Measurements from ENCODE around the gene UBIAD1.
"Not testable (repeated sequence)": the region's sequence is repeated elsewhere in the genome, so short reads cannot be mapped to it uniquely, and the experiment has no call there.

The UBIAD1 gene

GRCh38 chr1:11262171-11263049 is 10.6 kb upstream of the UBIAD1 start, which contains the start of gene MTOR:
MTOR (minus strand) TSS chr1:11262551; CDS start chr1:11259409, 3,142 bp downstream.
- peaks cover 3 to 14% (median 9%) of the 10 kb centered on the region in 4 experiments for H3K4me1 ChIP-seq (ENCODE audit: control extremely low read depth in 1 of 4, control insufficient read depth in 4 of 4, insufficient read depth in 4 of 4, low read length in 3 of 4)
- peaks cover 6 to 19% (median 11%) of the 10 kb centered on the region in 4 experiments for H3K36me3 ChIP-seq (ENCODE audit: control insufficient read depth in 4 of 4, insufficient read depth in 4 of 4, low read length in 3 of 4)
- ChIA-PET POLR2A (interaction anchor here (0.7 to 1.1 kb wide), 2 partner anchors 8 to 11 kb away, joined by 3 to 5 read pairs; partner anchors contain the start of gene UBIAD1), CTCF (interaction anchor here (1.0 to 4.8 kb wide), 3 partner anchors 11 to 21 kb away, joined by 3 to 30 read pairs (median 6); partner anchors contain the start of gene UBIAD1)
- peak within 1 kb of the TSS; percentile 72 to 95 (median 92) for H3K4me3 ChIP-seq (ENCODE audit: control insufficient read depth in 1 of 7, extremely low read depth in 1 of 7, insufficient read depth in 4 of 7, low read depth in 2 of 7, low read length in 6 of 7)
- H3K9me3 ChIP-seq (ENCODE audit: control extremely low read depth in 1 of 5, control insufficient read depth in 4 of 5, insufficient read depth in 2 of 5, low read depth in 1 of 5, low read length in 4 of 5) = no peaks in the 10 kb centered on the region
- H3K27ac ChIP-seq (ENCODE audit: insufficient read depth in 1 of 2, low read depth in 1 of 2, low read length in 2 of 2, poor library complexity in 1 of 2, severe bottlenecking in 2 of 2) = peak within 1 kb of the TSS; percentile 84 to 93
- H3K27me3 ChIP-seq (replicated peaks in 2 of 5; ENCODE audit: control insufficient read depth in 4 of 5, insufficient read depth in 5 of 5, low read length in 4 of 5) = no peaks in the 10 kb centered on the region
- peak; percentile 100 for DNase-seq
- WGBS (ENCODE audit: insufficient coverage) = under 1% methylated on average over 47 of the region's 60 CpGs

GRCh38 chr1:11266268-11267074 is 6.5 kb upstream of the UBIAD1 start:
- 88% methylated on average over 12 of the region's 12 CpGs for WGBS (ENCODE audit: insufficient coverage)
- peaks cover 2 to 12% (median 7%) of the 10 kb centered on the region in 4 experiments for H3K4me1 ChIP-seq (ENCODE audit: control extremely low read depth in 1 of 4, control insufficient read depth in 4 of 4, insufficient read depth in 4 of 4, low read length in 3 of 4)
- no peak overlapping the region for H3K27ac ChIP-seq (ENCODE audit: insufficient read depth in 1 of 2, low read depth in 1 of 2, low read length in 2 of 2, poor library complexity in 1 of 2, severe bottlenecking in 2 of 2)
- ChIA-PET CTCF (interaction anchor here (1.2 kb wide), 1 partner anchor 13 kb away, joined by 5 read pairs; no protein-coding TSS in a partner anchor), POLR2A (no interaction called here)
- no peak for DNase-seq
- H3K4me3 ChIP-seq (ENCODE audit: control insufficient read depth in 1 of 7, extremely low read depth in 1 of 7, insufficient read depth in 4 of 7, low read depth in 2 of 7, low read length in 6 of 7) = no peak overlapping the region
- no peaks in the 10 kb centered on the region for H3K9me3 ChIP-seq (ENCODE audit: control extremely low read depth in 1 of 5, control insufficient read depth in 4 of 5, insufficient read depth in 2 of 5, low read depth in 1 of 5, low read length in 4 of 5)
- H3K36me3 ChIP-seq (ENCODE audit: control insufficient read depth in 4 of 4, insufficient read depth in 4 of 4, low read length in 3 of 4) = no peaks in the 10 kb centered on the region
- no peaks in the 10 kb centered on the region for H3K27me3 ChIP-seq (replicated peaks in 2 of 5; ENCODE audit: control insufficient read depth in 4 of 5, insufficient read depth in 5 of 5, low read length in 4 of 5)

- POLR2A ChIA-PET = interaction anchor here (0.6 kb wide), 1 partner anchor 233 kb away, joined by 3 read pairs; no protein-coding TSS in a partner anchor
- CTCF ChIA-PET = interaction anchor here (1.2 kb wide), 1 partner anchor 14 kb away, joined by 5 read pairs; no protein-coding TSS in a partner anchor
- H3K4me3 ChIP-seq (ENCODE audit: control insufficient read depth in 1 of 7, extremely low read depth in 1 of 7, insufficient read depth in 4 of 7, low read depth in 2 of 7, low read length in 6 of 7); H3K4me1 ChIP-seq (ENCODE audit: control extremely low read depth in 1 of 4, control insufficient read depth in 4 of 4, insufficient read depth in 4 of 4, low read length in 3 of 4); H3K27ac ChIP-seq (ENCODE audit: insufficient read depth in 1 of 2, low read depth in 1 of 2, low read length in 2 of 2, poor library complexity in 1 of 2, severe bottlenecking in 2 of 2); H3K9me3 ChIP-seq (ENCODE audit: control extremely low read depth in 1 of 5, control insufficient read depth in 4 of 5, insufficient read depth in 2 of 5, low read depth in 1 of 5, low read length in 4 of 5); H3K27me3 ChIP-seq (replicated peaks in 2 of 5; ENCODE audit: control insufficient read depth in 4 of 5, insufficient read depth in 5 of 5, low read length in 4 of 5); DNase-seq; H3K36me3 ChIP-seq (ENCODE audit: control insufficient read depth in 4 of 4, insufficient read depth in 4 of 4, low read length in 3 of 4): not testable (repeated sequence)
- WGBS (ENCODE audit: insufficient coverage) = 96% methylated on average over 18 of the region's 19 CpGs
Measured at GRCh38 chr1:11267350-11268337, 5.4 kb upstream of the UBIAD1 start.

- POLR2A ChIA-PET = no interaction called here
- H3K27ac ChIP-seq (ENCODE audit: insufficient read depth in 1 of 2, low read depth in 1 of 2, low read length in 2 of 2, poor library complexity in 1 of 2, severe bottlenecking in 2 of 2) = no peak overlapping the region
- peaks cover 9 to 37% (median 28%) of the 10 kb centered on the region in 4 experiments for H3K4me1 ChIP-seq (ENCODE audit: control extremely low read depth in 1 of 4, control insufficient read depth in 4 of 4, insufficient read depth in 4 of 4, low read length in 3 of 4)
- H3K36me3 ChIP-seq (ENCODE audit: control insufficient read depth in 4 of 4, insufficient read depth in 4 of 4, low read length in 3 of 4) = peaks cover 0 to 8% (median 0%) of the 10 kb centered on the region in 4 experiments
- no peaks in the 10 kb centered on the region for H3K27me3 ChIP-seq (replicated peaks in 2 of 5; ENCODE audit: control insufficient read depth in 4 of 5, insufficient read depth in 5 of 5, low read length in 4 of 5)
- DNase-seq = peak in 2 of 3 donors; percentile 60 to 67
- H3K4me3 ChIP-seq (ENCODE audit: control insufficient read depth in 1 of 7, extremely low read depth in 1 of 7, insufficient read depth in 4 of 7, low read depth in 2 of 7, low read length in 6 of 7) = peak overlapping the region in 5 of 7 experiments; percentile 56 to 79 (median 61)
- no peaks in the 10 kb centered on the region for H3K9me3 ChIP-seq (ENCODE audit: control extremely low read depth in 1 of 5, control insufficient read depth in 4 of 5, insufficient read depth in 2 of 5, low read depth in 1 of 5, low read length in 4 of 5)
- CTCF ChIA-PET = interaction anchor here (1.1 to 1.6 kb wide), 4 partner anchors 10 to 30 kb away, joined by 3 to 6 read pairs (median 3); partner anchors contain the start of gene MTOR
- 17% methylated on average over 9 of the region's 9 CpGs for WGBS (ENCODE audit: insufficient coverage)
Measured at GRCh38 chr1:11272544-11272831, 510 bp upstream of the UBIAD1 start.

GRCh38 chr1:11273595-11274234 is 717 bp downstream of the UBIAD1 start:
- CTCF ChIA-PET = interaction anchor here (0.9 to 1.6 kb wide), 4 partner anchors 8 to 32 kb away, joined by 3 to 6 read pairs (median 3); partner anchors contain the start of gene MTOR
- Histone ChIP-seq H3K9me3 (ENCODE audit: control extremely low read depth in 1 of 5, control insufficient read depth in 4 of 5, insufficient read depth in 2 of 5, low read depth in 1 of 5, low read length in 4 of 5) (no peaks in the 10 kb centered on the region), H3K27ac (ENCODE audit: insufficient read depth in 1 of 2, low read depth in 1 of 2, low read length in 2 of 2, poor library complexity in 1 of 2, severe bottlenecking in 2 of 2) (peak overlapping the region; percentile 83 to 95), H3K36me3 (ENCODE audit: control insufficient read depth in 4 of 4, insufficient read depth in 4 of 4, low read length in 3 of 4) (peaks cover 0 to 8% (median 4%) of the 10 kb centered on the region in 4 experiments), H3K4me1 (ENCODE audit: control extremely low read depth in 1 of 4, control insufficient read depth in 4 of 4, insufficient read depth in 4 of 4, low read length in 3 of 4) (peaks cover 9 to 37% (median 28%) of the 10 kb centered on the region in 4 experiments), H3K27me3 (replicated peaks in 2 of 5; ENCODE audit: control insufficient read depth in 4 of 5, insufficient read depth in 5 of 5, low read length in 4 of 5) (no peaks in the 10 kb centered on the region), H3K4me3 (ENCODE audit: control insufficient read depth in 1 of 7, extremely low read depth in 1 of 7, insufficient read depth in 4 of 7, low read depth in 2 of 7, low read length in 6 of 7) (peak overlapping the region; percentile 31 to 99 (median 89))
- peak in 1 of 3 donors; percentile 34 for DNase-seq
- POLR2A ChIA-PET = interaction anchor here (1.0 kb wide), 2 partner anchors 10 to 11 kb away, joined by 3 to 5 read pairs; no protein-coding TSS in a partner anchor
- WGBS (ENCODE audit: insufficient coverage) = 2% methylated on average over 21 of the region's 22 CpGs
